Measurements from ENCODE around the gene GGA2. TPM values are rescaled to one million over a fixed set of nuclear protein-coding genes. Genes with fewer than 3 reads are reported as not detected.

Gene GGA2
- total and polyA plus RNA-seq, 2 donors (not counting 1 experiment from before 2014, with no cell fraction given), result 19.5 to 29.6 TPM

DNA sequence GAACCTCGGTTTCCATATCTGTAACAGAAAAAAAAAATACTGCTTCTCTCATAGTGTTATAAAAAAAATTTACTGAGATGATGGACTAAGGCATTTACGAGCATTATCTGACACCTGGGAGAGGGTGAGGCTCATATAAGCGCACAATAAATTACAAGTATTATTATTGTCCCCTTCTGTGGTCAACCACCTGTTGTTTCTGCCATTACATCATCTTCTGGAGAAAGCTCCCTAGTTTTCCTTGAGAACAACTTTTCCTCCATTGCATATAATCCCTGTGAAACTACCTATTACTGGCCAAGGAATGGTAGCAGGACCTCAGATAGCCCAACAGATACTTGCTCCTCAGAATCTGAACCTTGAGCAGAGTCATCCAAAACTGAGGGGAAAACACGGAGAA, 11.7 kb upstream of the GGA2 start:
- H3K9me3 ChIP-seq (ENCODE audit: control insufficient read depth, insufficient read depth, low read depth, low read length), result no peaks in the 10 kb centered on the region
- no peaks in the 10 kb centered on the region for H3K27me3 ChIP-seq (ENCODE audit: control insufficient read depth, insufficient read depth, low read length)
- H2AFZ ChIP-seq (ENCODE audit: low read length), result no peak overlapping the region
- H3K4me2 ChIP-seq (ENCODE audit: extremely low read depth, insufficient read depth, low read length), result no peak overlapping the region
- no peak for TF ChIP-seq EZH2 (IDR thresholded peaks at IDR 0.05; ENCODE audit: low read length, missing control alignments)
- TF ChIP-seq, protein P1, sequence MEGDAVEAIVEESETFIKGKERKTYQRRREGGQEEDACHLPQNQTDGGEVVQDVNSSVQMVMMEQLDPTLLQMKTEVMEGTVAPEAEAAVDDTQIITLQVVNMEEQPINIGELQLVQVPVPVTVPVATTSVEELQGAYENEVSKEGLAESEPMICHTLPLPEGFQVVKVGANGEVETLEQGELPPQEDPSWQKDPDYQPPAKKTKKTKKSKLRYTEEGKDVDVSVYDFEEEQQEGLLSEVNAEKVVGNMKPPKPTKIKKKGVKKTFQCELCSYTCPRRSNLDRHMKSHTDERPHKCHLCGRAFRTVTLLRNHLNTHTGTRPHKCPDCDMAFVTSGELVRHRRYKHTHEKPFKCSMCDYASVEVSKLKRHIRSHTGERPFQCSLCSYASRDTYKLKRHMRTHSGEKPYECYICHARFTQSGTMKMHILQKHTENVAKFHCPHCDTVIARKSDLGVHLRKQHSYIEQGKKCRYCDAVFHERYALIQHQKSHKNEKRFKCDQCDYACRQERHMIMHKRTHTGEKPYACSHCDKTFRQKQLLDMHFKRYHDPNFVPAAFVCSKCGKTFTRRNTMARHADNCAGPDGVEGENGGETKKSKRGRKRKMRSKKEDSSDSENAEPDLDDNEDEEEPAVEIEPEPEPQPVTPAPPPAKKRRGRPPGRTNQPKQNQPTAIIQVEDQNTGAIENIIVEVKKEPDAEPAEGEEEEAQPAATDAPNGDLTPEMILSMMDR (conservative IDR thresholded peaks at IDR 0.05 in 1 of 2, IDR thresholded peaks at IDR 0.05 in 1 of 2; ENCODE audit: low read depth in 1 of 2, low read length in 2 of 2), result no peak
- no peak overlapping the region for H3K9ac ChIP-seq (ENCODE audit: insufficient read depth, low read length)
- H3K36me3 ChIP-seq (ENCODE audit: control insufficient read depth, insufficient read depth, low read length), result peaks cover 12% of the 10 kb centered on the region
- H3K4me3 ChIP-seq (replicated peaks in 1 of 4; ENCODE audit: control extremely low read depth in 1 of 4, insufficient read depth in 1 of 4, low read depth in 3 of 4, low read length in 4 of 4), result no peak overlapping the region
- no peaks in the 10 kb centered on the region for H3K4me1 ChIP-seq (ENCODE audit: control insufficient read depth, extremely low read depth, insufficient read depth, low read length)
- H3K27ac ChIP-seq (ENCODE audit: insufficient read depth, low read length), result no peak overlapping the region
- no peaks in the 10 kb centered on the region for H4K20me1 ChIP-seq (ENCODE audit: control insufficient read depth, extremely low read depth, insufficient read depth, low read length)
- no peaks in the 10 kb centered on the region for H3K79me2 ChIP-seq (ENCODE audit: control insufficient read depth, insufficient read depth, low read length)
- no peak for DNase-seq (ENCODE audit: low read depth in 2 of 2)

DNA sequence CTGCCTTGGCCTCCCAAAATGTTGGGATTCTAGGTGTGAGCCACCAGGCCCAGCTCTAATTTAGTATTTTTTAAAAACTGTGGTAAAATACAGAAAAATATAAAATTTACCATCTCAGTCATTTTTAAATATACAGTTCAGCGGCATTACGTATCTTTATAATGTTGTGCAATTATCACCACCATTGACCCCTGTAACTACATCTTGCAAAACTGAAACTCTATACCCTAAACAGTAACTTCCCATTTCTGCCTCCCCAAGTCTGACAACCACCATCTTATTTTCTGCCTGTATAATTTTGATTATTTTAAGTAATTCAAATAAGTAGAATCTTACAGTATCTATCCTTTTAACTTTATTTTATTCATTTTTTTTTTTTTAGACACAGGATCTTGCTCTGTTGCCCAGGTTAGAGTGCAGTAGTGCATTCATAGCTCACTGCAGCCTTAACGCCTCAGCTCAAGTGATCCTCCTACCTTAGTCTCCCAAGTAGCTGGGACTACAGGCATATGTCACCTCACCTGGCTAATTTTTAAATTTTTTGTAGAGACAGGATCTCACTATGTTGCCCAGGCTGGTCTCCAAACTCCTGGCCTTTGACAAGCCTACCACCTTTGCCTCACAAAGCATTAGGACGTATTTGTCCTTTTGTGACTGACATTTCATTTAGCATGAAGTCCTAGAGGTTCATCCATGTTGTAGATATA, 10.9 kb upstream of the GGA2 start:
- no peak overlapping the region for H3K4me2 ChIP-seq (ENCODE audit: extremely low read depth, insufficient read depth, low read length)
- no peak overlapping the region for H3K27ac ChIP-seq (ENCODE audit: insufficient read depth, low read length)
- H3K9me3 ChIP-seq (ENCODE audit: control insufficient read depth, insufficient read depth, low read depth, low read length), result no peaks in the 10 kb centered on the region
- H2AFZ ChIP-seq (ENCODE audit: low read length), result no peak overlapping the region
- peaks cover 12% of the 10 kb centered on the region for H3K36me3 ChIP-seq (ENCODE audit: control insufficient read depth, insufficient read depth, low read length)
- no peaks in the 10 kb centered on the region for H4K20me1 ChIP-seq (ENCODE audit: control insufficient read depth, extremely low read depth, insufficient read depth, low read length)
- no peaks in the 10 kb centered on the region for H3K4me1 ChIP-seq (ENCODE audit: control insufficient read depth, extremely low read depth, insufficient read depth, low read length)
- TF ChIP-seq EZH2 (IDR thresholded peaks at IDR 0.05; ENCODE audit: low read length, missing control alignments), result no peak
- TF ChIP-seq, protein P1 (conservative IDR thresholded peaks at IDR 0.05 in 1 of 2, IDR thresholded peaks at IDR 0.05 in 1 of 2; ENCODE audit: low read depth in 1 of 2, low read length in 2 of 2), result no peak
- no peaks in the 10 kb centered on the region for H3K79me2 ChIP-seq (ENCODE audit: control insufficient read depth, insufficient read depth, low read length)
- H3K4me3 ChIP-seq (replicated peaks in 1 of 4; ENCODE audit: control extremely low read depth in 1 of 4, insufficient read depth in 1 of 4, low read depth in 3 of 4, low read length in 4 of 4), result no peak overlapping the region
- DNase-seq (ENCODE audit: low read depth in 2 of 2), result no peak
- no peaks in the 10 kb centered on the region for H3K27me3 ChIP-seq (ENCODE audit: control insufficient read depth, insufficient read depth, low read length)
- no peak overlapping the region for H3K9ac ChIP-seq (ENCODE audit: insufficient read depth, low read length)

DNA sequence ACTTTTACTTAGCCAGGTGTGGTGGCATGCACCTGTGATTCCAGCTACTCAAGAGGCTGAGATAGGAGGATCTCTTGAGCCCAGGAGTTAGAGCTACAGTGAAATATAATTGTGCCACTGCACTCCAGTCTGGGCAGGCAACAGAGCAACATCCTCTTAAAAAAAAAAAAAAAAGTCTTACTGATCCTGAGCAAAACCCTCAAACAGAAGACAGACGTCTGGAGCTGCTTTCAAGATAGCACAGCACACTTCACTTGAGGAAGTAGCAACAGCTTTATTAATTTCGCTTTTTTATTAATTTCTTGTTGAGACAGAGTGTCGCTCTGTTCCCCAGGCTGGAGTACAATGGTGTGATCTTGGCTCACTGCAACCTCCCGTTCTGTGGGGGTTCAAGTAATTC, 10.2 kb upstream of the GGA2 start:
- Histone ChIP-seq H4K20me1 (ENCODE audit: control insufficient read depth, extremely low read depth, insufficient read depth, low read length) (no peaks in the 10 kb centered on the region), H3K9ac (ENCODE audit: insufficient read depth, low read length) (no peak overlapping the region), H3K9me3 (ENCODE audit: control insufficient read depth, insufficient read depth, low read depth, low read length) (no peaks in the 10 kb centered on the region), H3K79me2 (ENCODE audit: control insufficient read depth, insufficient read depth, low read length) (no peaks in the 10 kb centered on the region), H3K4me1 (ENCODE audit: control insufficient read depth, extremely low read depth, insufficient read depth, low read length) (no peaks in the 10 kb centered on the region), H3K36me3 (ENCODE audit: control insufficient read depth, insufficient read depth, low read length) (peaks cover 12% of the 10 kb centered on the region), H3K27me3 (ENCODE audit: control insufficient read depth, insufficient read depth, low read length) (no peaks in the 10 kb centered on the region), H3K27ac (ENCODE audit: insufficient read depth, low read length) (no peak overlapping the region), H3K4me3 (replicated peaks in 1 of 4; ENCODE audit: control extremely low read depth in 1 of 4, insufficient read depth in 1 of 4, low read depth in 3 of 4, low read length in 4 of 4) (no peak overlapping the region), H3K4me2 (ENCODE audit: extremely low read depth, insufficient read depth, low read length) (no peak overlapping the region), H2AFZ (ENCODE audit: low read length) (no peak overlapping the region)
- TF ChIP-seq, protein P1 (conservative IDR thresholded peaks at IDR 0.05 in 1 of 2, IDR thresholded peaks at IDR 0.05 in 1 of 2; ENCODE audit: low read depth in 1 of 2, low read length in 2 of 2), result no peak
- no peak for TF ChIP-seq EZH2 (IDR thresholded peaks at IDR 0.05; ENCODE audit: low read length, missing control alignments)
- no peak for DNase-seq (ENCODE audit: low read depth in 2 of 2)
